ENCODE measurements around the gene ZCRB1. TPM values are rescaled to one million over a fixed set of nuclear protein-coding genes. Genes with fewer than 3 reads are reported as not detected.
A peak's percentile ranks its signal among the peaks of the same experiment; 100 is the strongest.
"Not testable (repeated sequence)": the region's sequence is repeated elsewhere in the genome, so short reads cannot be mapped to it uniquely, and the experiment has no call there.

ZCRB1 gene
- total RNA-seq, 1 donor from 2014 or later = 4.4 TPM

- Histone ChIP-seq H3K4me1 (peaks cover 0 to 7% of the 10 kb centered on the region in 2 donors), H3K4me3 (no peak overlapping the region), H3K27ac (no peak overlapping the region), H3K9me3 (no peaks in the 10 kb centered on the region), H3K27me3 (no peaks in the 10 kb centered on the region), H3K36me3 (peaks cover 10 to 15% of the 10 kb centered on the region in 2 donors)
- TF ChIP-seq, protein P1, sequence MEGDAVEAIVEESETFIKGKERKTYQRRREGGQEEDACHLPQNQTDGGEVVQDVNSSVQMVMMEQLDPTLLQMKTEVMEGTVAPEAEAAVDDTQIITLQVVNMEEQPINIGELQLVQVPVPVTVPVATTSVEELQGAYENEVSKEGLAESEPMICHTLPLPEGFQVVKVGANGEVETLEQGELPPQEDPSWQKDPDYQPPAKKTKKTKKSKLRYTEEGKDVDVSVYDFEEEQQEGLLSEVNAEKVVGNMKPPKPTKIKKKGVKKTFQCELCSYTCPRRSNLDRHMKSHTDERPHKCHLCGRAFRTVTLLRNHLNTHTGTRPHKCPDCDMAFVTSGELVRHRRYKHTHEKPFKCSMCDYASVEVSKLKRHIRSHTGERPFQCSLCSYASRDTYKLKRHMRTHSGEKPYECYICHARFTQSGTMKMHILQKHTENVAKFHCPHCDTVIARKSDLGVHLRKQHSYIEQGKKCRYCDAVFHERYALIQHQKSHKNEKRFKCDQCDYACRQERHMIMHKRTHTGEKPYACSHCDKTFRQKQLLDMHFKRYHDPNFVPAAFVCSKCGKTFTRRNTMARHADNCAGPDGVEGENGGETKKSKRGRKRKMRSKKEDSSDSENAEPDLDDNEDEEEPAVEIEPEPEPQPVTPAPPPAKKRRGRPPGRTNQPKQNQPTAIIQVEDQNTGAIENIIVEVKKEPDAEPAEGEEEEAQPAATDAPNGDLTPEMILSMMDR (IDR thresholded peaks at IDR 0.05) = peak; percentile 48 to 67 (median 51)
- intact Hi-C loops (cut with DNase I) = loop anchor here (1.0 to 5.0 kb wide), 2 partner anchors 203 to 645 kb away; no protein-coding TSS in a partner anchor
- no peak for DNase-seq (ENCODE audit: low spot score in 2 of 2)
Observed at GRCh38 chr12:42332301-42333285, 6.7 kb upstream of the ZCRB1 start.

GRCh38 chr12:42330097-42330496 lies 4.2 kb upstream of the ZCRB1 start:
- not testable (repeated sequence) for H3K27ac ChIP-seq; H3K4me3 ChIP-seq; DNase-seq (ENCODE audit: low spot score in 2 of 2); H3K9me3 ChIP-seq; H3K36me3 ChIP-seq; H3K27me3 ChIP-seq
- peaks cover 0 to 15% of the 10 kb centered on the region in 2 donors for H3K4me1 ChIP-seq
- intact Hi-C loops (cut with DNase I) = loop anchor here (5.0 kb wide), 1 partner anchor 643 kb away; no protein-coding TSS in a partner anchor

DNA sequence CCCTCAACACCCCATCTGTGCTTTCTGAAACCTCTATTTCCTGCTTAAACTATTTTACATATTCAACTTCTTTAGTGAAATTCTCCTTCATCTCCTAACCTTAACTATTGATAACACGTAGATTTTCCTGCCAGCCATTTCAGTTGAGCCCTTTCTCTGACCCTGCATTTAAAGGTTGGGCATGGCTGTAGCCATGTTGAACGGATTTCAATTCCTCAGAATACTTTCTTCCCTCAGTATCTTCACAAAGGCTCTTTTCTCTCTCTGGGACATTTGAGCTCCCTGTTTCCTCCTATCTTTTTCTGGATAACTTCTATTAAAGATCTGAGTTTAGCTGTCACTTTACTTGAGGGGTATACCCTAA lies 1.3 kb upstream of the ZCRB1 start:
- Histone ChIP-seq H3K4me3 (peak overlapping the region; percentile 78 to 82), H3K9me3 (no peaks in the 10 kb centered on the region), H3K4me1 (peaks cover 0 to 15% of the 10 kb centered on the region in 2 donors), H3K27me3 (no peaks in the 10 kb centered on the region), H3K36me3 (no peaks in the 10 kb centered on the region), H3K27ac (peak overlapping the region in 1 of 2 donors; percentile 89)
- TF ChIP-seq, protein P1 (IDR thresholded peaks at IDR 0.05) = no peak
- no peak for DNase-seq (ENCODE audit: low spot score in 2 of 2)
- intact Hi-C loops (cut with DNase I) = loop anchor here (2.0 to 10.0 kb wide), 3 partner anchors 90 to 1430 kb away; partner anchors contain the start of genes IRAK4, PRICKLE1 and PUS7L

DNA sequence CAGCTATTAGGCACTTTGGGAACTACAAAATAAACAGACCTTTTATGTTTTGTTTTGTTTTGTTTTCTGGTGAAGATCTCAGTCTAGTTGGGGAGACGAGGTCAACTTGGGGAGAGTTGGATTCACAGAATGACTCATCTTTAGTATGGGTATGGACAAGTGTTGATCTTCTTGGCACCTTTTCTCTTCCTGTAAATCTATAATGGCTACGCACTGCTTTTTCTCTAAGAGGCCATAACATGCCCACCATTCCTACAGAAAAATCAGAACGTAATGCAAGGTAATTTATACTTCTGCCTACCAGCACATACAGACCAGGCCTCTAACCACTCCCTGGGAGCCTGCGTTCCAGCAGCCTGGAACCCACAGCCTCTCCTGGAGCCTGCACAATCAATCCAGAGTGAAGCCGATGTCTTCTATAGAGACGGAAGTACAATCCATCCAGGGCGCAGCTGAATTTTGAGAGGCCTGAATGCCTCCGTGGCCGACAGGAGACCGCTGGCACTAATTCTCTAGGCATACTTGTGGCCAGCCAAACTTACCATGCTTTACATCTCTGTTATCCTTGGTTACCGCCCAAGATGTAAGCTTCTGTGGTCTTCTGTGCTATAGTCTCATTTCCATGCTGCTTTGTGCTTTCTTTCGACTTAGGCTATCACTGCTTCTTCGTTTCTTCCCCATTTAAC lies 790 bp upstream of the ZCRB1 start:
- no peaks in the 10 kb centered on the region for H3K9me3 ChIP-seq
- no peaks in the 10 kb centered on the region for H3K36me3 ChIP-seq
- no peaks in the 10 kb centered on the region for H3K27me3 ChIP-seq
- TF ChIP-seq, protein P1 (IDR thresholded peaks at IDR 0.05) = no peak
- no peak for DNase-seq (ENCODE audit: low spot score in 2 of 2)
- peak overlapping the region; percentile 84 to 89 for H3K27ac ChIP-seq
- H3K4me1 ChIP-seq = peaks cover 0 to 13% of the 10 kb centered on the region in 2 donors
- peak overlapping the region; percentile 78 to 82 for H3K4me3 ChIP-seq
- intact Hi-C loops (cut with DNase I) = loop anchor here (2.0 to 10.0 kb wide), 3 partner anchors 90 to 1431 kb away; partner anchors contain the start of genes IRAK4, PRICKLE1 and PUS7L

DNA sequence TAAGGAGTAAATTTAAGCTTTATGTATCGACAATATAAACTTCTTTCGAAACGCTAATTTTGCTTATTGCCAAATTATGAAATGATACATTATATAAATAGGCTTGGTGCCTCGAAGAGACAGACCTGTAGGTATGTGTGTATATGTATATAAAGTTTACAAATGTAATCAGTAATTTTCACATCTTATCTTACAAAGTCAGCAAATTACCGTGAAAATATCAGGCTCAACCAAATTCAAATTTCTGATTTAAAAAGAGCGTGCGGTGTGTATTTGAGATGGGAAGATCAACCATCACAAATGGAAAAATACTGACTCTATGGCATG lies 605 bp downstream of the ZCRB1 start:
- peaks cover 0 to 6% of the 10 kb centered on the region in 2 donors for H3K36me3 ChIP-seq

More for the DNA sequence above, 605 bp downstream of the ZCRB1 start:
- DNase-seq (ENCODE audit: low spot score in 2 of 2) = no peak
- Histone ChIP-seq H3K9me3 (no peaks in the 10 kb centered on the region), H3K4me1 (peaks cover 0 to 13% of the 10 kb centered on the region in 2 donors), H3K4me3 (peak overlapping the region; percentile 78 to 82), H3K27me3 (no peaks in the 10 kb centered on the region), H3K27ac (peak overlapping the region; percentile 84 to 89)
- TF ChIP-seq, protein P1 (IDR thresholded peaks at IDR 0.05) = no peak
- intact Hi-C loops (cut with DNase I) = loop anchor here (5.0 to 10.0 kb wide), 2 partner anchors 260 to 1432 kb away; partner anchors contain the start of genes IRAK4, PRICKLE1 and PUS7L
